HCT116 (cell line): ENCODE data around the gene INPP4A. TPM values are rescaled to one million over a fixed set of nuclear protein-coding genes. Genes with fewer than 3 reads are reported as not detected.

Experiments used
- ATAC-seq: fragments of 200-7000 bp; cut with Tn5 transposase; 2 replicates; pipeline ENCODE4 v1.9.1; 2020; ENCODE audit warnings: mild to moderate bottlenecking, moderate library complexity
- BruUV-seq: library from RNA; stranded (reverse); fragments of 400-500 nt; replicated peaks from 2 replicates; lab custom pipeline; 2021; lab: Mats Ljungman, UMichigan
- CTCF ChIA-PET: fragments of 300-600 bp; sonication (Branson Sonifier 250); formaldehyde crosslinking; loops from one replicate; lab custom pipeline; 2021; ENCODE audit warnings: antibody characterized with exemption; lab: Charles Lee
- POLR2A ChIA-PET: fragments of 300-600, 350-600 bp; sonication (Branson Sonifier 250); formaldehyde crosslinking; loops from one replicate; lab custom pipeline; 2021; ENCODE audit warnings: antibody characterized with exemption; lab: Charles Lee
- RAD21 ChIA-PET, 2 experiments: fragments of 300-600 bp; sonication (Branson Sonifier 250); formaldehyde crosslinking; loops; one replicate each; lab custom pipeline; 2023; ENCODE audit warnings: low total read pairs in 2 of 2; ENCODE audit not compliant: uncharacterized antibody in 2 of 2, unreplicated experiment in 2 of 2, low non-redundant PET in 1 of 2; lab: Charles Lee
- DNase-seq: peaks from one replicate; pipeline ENCODE4 v3.0.0-alpha.2; 2010; ENCODE audit warnings: low read depth, low spot score
- H2AFZ ChIP-seq: fragments of 200-600 bp; shearing (Covaris generic), sonication (generic); 2 replicates; pipeline ENCODE4 v1.6.1; 2017; ENCODE audit warnings: low read depth, mixed run types, mixed read lengths, antibody characterized with exemption, low read length; ENCODE audit not compliant: poor library complexity, severe bottlenecking
- H3K27ac ChIP-seq: 2 replicates; pipeline ENCODE4 v1.5.1; 2012; ENCODE audit warnings: low read depth, low read length
- H3K27me3 ChIP-seq: fragments of 200-600 bp; sonication (generic); 2 replicates; pipeline ENCODE4 v1.6.1; 2016; ENCODE audit warnings: mixed run types, low read length, mixed read lengths; ENCODE audit not compliant: insufficient read depth
- H3K36me3 ChIP-seq, 2 experiments: fragments of 200-500 bp in 1 of 2; fragments of 200-600 bp in 1 of 2; sonication (Bioruptor generic) in 1 of 2; sonication (generic) in 1 of 2; 2 replicates each; pipeline versions ENCODE4 v1.5.1 to v1.6.1; 2014 to 2016; ENCODE audit warnings: low read length in 2 of 2, inconsistent platforms in 1 of 2, mixed read lengths in 1 of 2, mixed run types in 1 of 2; ENCODE audit not compliant: insufficient read depth in 2 of 2, control insufficient read depth in 1 of 2
- H3K4me1 ChIP-seq, 2 experiments: fragments of 200-600 bp in 1 of 2; sonication (generic) in 1 of 2; 2 replicates each; pipeline versions ENCODE4 v1.5.1 to v1.6.1; 2012 to 2017; ENCODE audit warnings: low read length in 2 of 2, inconsistent platforms in 1 of 2, mild to moderate bottlenecking in 1 of 2, mixed read lengths in 1 of 2, mixed run types in 1 of 2, moderate library complexity in 1 of 2; ENCODE audit not compliant: insufficient read depth in 2 of 2, control insufficient read depth in 1 of 2
- H3K4me2 ChIP-seq: fragments of 200-600 bp; sonication (generic); 2 replicates; pipeline ENCODE4 v1.6.1; 2017; ENCODE audit warnings: mixed run types, low read length, mixed read lengths
- H3K4me3 ChIP-seq, 2 experiments: fragments of 200-600 bp in 1 of 2; sonication (generic) in 1 of 2; replicated peaks in 1 of 2; 2 replicates each; pipeline ENCODE4 v1.5.1; 2011 to 2016; ENCODE audit warnings: low read length in 2 of 2, control low read depth in 1 of 2, low read depth in 1 of 2, mild to moderate bottlenecking in 1 of 2, mixed read lengths in 1 of 2, mixed run types in 1 of 2
- H3K79me2 ChIP-seq: fragments of 200-600 bp; sonication (generic); 2 replicates; pipeline ENCODE4 v1.6.1; 2017; ENCODE audit warnings: mild to moderate bottlenecking, mixed run types, low read length, moderate library complexity, mixed read lengths; ENCODE audit not compliant: insufficient read depth
- H3K9ac ChIP-seq: fragments of 200-600 bp; sonication (generic); 2 replicates; pipeline ENCODE4 v1.6.1; 2016; ENCODE audit warnings: low read length, mixed read lengths
- H3K9me2 ChIP-seq: fragments of 200-600 bp; sonication (generic), shearing (Covaris generic); 2 replicates; pipeline ENCODE4 v1.6.1; 2017; ENCODE audit warnings: mixed run types, mild to moderate bottlenecking, moderate library complexity; ENCODE audit not compliant: insufficient read depth
- H3K9me3 ChIP-seq, 2 experiments: fragments of 200-500 bp in 1 of 2; fragments of 200-600 bp in 1 of 2; sonication (Bioruptor generic) in 1 of 2; sonication (generic) in 1 of 2; 2 replicates each; pipeline ENCODE4 v1.6.1; 2014 to 2017; ENCODE audit warnings: low read length in 2 of 2, mixed read lengths in 2 of 2, inconsistent platforms in 1 of 2, low read depth in 1 of 2, mild to moderate bottlenecking in 1 of 2, mixed run types in 1 of 2, moderate library complexity in 1 of 2; ENCODE audit not compliant: control insufficient read depth in 1 of 2, insufficient read depth in 1 of 2
- H4K20me1 ChIP-seq: fragments of 200-600 bp; sonication (generic), shearing (Covaris generic); 2 replicates; pipeline ENCODE4 v1.6.1; 2017; ENCODE audit warnings: mixed run types, mild to moderate bottlenecking, moderate library complexity; ENCODE audit not compliant: insufficient read depth
- CEBPB ChIP-seq: IDR thresholded peaks from 2 replicates; pipeline ENCODE4 v1.6.1; 2012; ENCODE audit warnings: low read depth
- EGR1 ChIP-seq: IDR thresholded peaks from 2 replicates; pipeline ENCODE4 v1.6.1; 2012; ENCODE audit warnings: low read depth
- ELF1 ChIP-seq: IDR thresholded peaks from 2 replicates; pipeline ENCODE4 v1.6.1; 2012; ENCODE audit warnings: low read depth, borderline replicate concordance
- EZH2phosphoT487 ChIP-seq: fragments of 200-600 bp; IDR thresholded peaks from 2 replicates; pipeline ENCODE4 v1.6.1; 2018; ENCODE audit warnings: antibody characterized with exemption, borderline replicate concordance
- FOSL1 ChIP-seq: IDR thresholded peaks from 2 replicates; pipeline ENCODE4 v1.6.1; 2012; ENCODE audit warnings: low read depth
- POLR2A ChIP-seq: IDR thresholded peaks from 2 replicates; pipeline ENCODE4 v1.7.0; 2011; ENCODE audit warnings: borderline replicate concordance; ENCODE audit not compliant: insufficient read depth, insufficient read length; ENCODE audit errors: extremely low read depth
- POLR2AphosphoS5 ChIP-seq: IDR thresholded peaks from 2 replicates; pipeline ENCODE4 v1.6.1; 2011; ENCODE audit warnings: mild to moderate bottlenecking, low read depth, low read length, moderate library complexity
- REST ChIP-seq: IDR thresholded peaks from 2 replicates; pipeline ENCODE4 v1.6.1; 2012; ENCODE audit warnings: low read depth
- SIN3A ChIP-seq: IDR thresholded peaks from 2 replicates; pipeline ENCODE4 v1.6.1; 2012; ENCODE audit warnings: low read depth
- SP1 ChIP-seq: IDR thresholded peaks from 2 replicates; pipeline ENCODE4 v1.6.1; 2012; ENCODE audit warnings: low read depth
- TCF7L2 ChIP-seq: IDR thresholded peaks from 2 replicates; pipeline ENCODE4 v1.7.0; 2011; ENCODE audit warnings: borderline replicate concordance, inconsistent platforms; ENCODE audit not compliant: insufficient read depth, insufficient read length; ENCODE audit errors: extremely low read depth
- YY1 ChIP-seq: IDR thresholded peaks from 2 replicates; pipeline ENCODE4 v1.6.1; 2011; ENCODE audit warnings: low read length, low read depth, moderate library complexity, mild to moderate bottlenecking; ENCODE audit not compliant: insufficient replicate concordance; ENCODE audit errors: extremely low read depth
- ZBTB33 ChIP-seq: IDR thresholded peaks from 2 replicates; pipeline ENCODE4 v1.6.1; 2011; ENCODE audit warnings: mild to moderate bottlenecking, low read length, moderate library complexity; ENCODE audit not compliant: insufficient replicate concordance; ENCODE audit errors: extremely low read depth
- ZFX ChIP-seq: fragments of 450-650 bp; IDR thresholded peaks from 2 replicates; pipeline ENCODE4 v1.6.1; 2017
- intact Hi-C: fragments of 100-400 bp; cut with micrococcal nuclease; formaldehyde crosslinking; loops from 2 replicates; pipeline ENCODE4 v1.10.0; 2022
- total RNA-seq: library from RNA; stranded (reverse); gene quantifications from one replicate; pipeline ENCODE4 v1.2.1, GENCODE V29; 2021; ENCODE audit not compliant: unreplicated experiment
- TF ChIP-seq, protein P1 (sequence below): IDR thresholded peaks from 2 replicates; pipeline ENCODE4 v1.6.1; 2012
- TF ChIP-seq, protein P2 (sequence below): IDR thresholded peaks from 2 replicates; pipeline ENCODE4 v1.6.1; 2012

INPP4A gene
- total RNA-seq, 1 experiment from 2014 or later, result 18.5 TPM

DNA sequence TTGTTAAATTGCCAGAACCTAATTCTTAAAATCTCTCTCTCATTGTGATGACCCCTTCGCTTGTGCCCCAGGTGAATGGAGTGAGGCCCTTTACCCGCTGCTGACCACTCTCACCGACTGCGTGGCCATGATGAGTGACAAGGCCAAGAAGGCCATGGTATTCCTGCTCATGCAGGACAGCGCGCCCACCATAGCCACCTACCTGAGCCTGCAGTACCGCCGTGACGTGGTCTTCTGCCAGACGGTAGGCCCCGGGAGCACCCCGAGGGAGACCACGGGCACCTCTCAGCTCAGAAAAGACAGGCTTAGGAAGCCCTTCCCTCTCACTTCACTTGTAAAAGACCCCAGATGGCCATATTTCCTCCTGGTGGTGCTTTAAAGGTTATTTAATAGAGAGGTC is 118.7 kb downstream of the INPP4A start:
- no peaks in the 10 kb centered on the region for H3K79me2 ChIP-seq
- intact Hi-C loops, result no loop called here
- H3K9me3 ChIP-seq, result no peaks in the 10 kb centered on the region
- no peak overlapping the region for H3K27ac ChIP-seq
- no peaks in the 10 kb centered on the region for H4K20me1 ChIP-seq
- RAD21 ChIA-PET, result no interaction called here
- H3K4me3 ChIP-seq, result no peak overlapping the region
- H3K4me2 ChIP-seq, result no peak overlapping the region
- H3K9ac ChIP-seq, result no peak overlapping the region
- no peaks in the 10 kb centered on the region for H3K9me2 ChIP-seq
- no peak for DNase-seq
- peaks cover 0 to 6% of the 10 kb centered on the region in 2 experiments; a peak in 1 of 4 replicates for H3K4me1 ChIP-seq
- TF ChIP-seq, protein P1, sequence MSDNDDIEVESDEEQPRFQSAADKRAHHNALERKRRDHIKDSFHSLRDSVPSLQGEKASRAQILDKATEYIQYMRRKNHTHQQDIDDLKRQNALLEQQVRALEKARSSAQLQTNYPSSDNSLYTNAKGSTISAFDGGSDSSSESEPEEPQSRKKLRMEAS, result no peak
- TF ChIP-seq SIN3A, result no peak
- TF ChIP-seq REST, result no peak
- TF ChIP-seq ZBTB33, result no peak
- TF ChIP-seq ZFX, result no peak
- TF ChIP-seq EZH2phosphoT487, result no peak
- TF ChIP-seq CEBPB, result no peak
- no peak for TF ChIP-seq TCF7L2
- no peak for TF ChIP-seq SP1
- TF ChIP-seq YY1, result no peak
- TF ChIP-seq, protein P2, sequence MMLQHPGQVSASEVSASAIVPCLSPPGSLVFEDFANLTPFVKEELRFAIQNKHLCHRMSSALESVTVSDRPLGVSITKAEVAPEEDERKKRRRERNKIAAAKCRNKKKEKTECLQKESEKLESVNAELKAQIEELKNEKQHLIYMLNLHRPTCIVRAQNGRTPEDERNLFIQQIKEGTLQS, result no peak
- no peak for TF ChIP-seq POLR2A
- no peak for TF ChIP-seq ELF1
- no peak for TF ChIP-seq POLR2AphosphoS5
- no peak for TF ChIP-seq EGR1
- no peak for TF ChIP-seq FOSL1
- TF ChIP-seq, all 23 proteins: peak for 0
- BruUV-seq, result no TSS peak
- H3K36me3 ChIP-seq, result 0 out of 4 replicates have a peak, but pooled peaks cover 0 to 2% of the 10 kb centered on the region in 2 experiments
- CTCF ChIA-PET, result no interaction called here
- ATAC-seq, result no peak
- H3K27me3 ChIP-seq, result no peaks in the 10 kb centered on the region
- POLR2A ChIA-PET, result no interaction called here
- H2AFZ ChIP-seq, result no peak overlapping the region
